Fibroblast of villous mesenchyme (primary cell): ENCODE results near the gene HSF5. TPM values are rescaled to one million over a fixed set of nuclear protein-coding genes. Genes with fewer than 3 reads are reported as not detected.

ENCODE experiments used
- DNase-seq: peaks from one replicate; pipeline ENCODE4 v3.0.0-alpha.2; 2010; ENCODE audit warnings: low read depth
- H3K4me3 ChIP-seq: 2 replicates; pipeline ENCODE4 v1.5.1; 2011; ENCODE audit warnings: low read depth, mild to moderate bottlenecking, low read length
- total RNA-seq: library from RNA; depleted of rRNA; stranded (reverse); fragments of >200 nt; gene quantifications from 2 replicates; pipeline ENCODE4 v1.2.3, GENCODE V29; 2012
- TF ChIP-seq, protein P1 (sequence below): IDR thresholded peaks from 2 replicates; pipeline ENCODE4 v1.5.1; 2012; ENCODE audit warnings: low read depth, mild to moderate bottlenecking, low read length; ENCODE audit not compliant: insufficient read depth

Gene HSF5
- total RNA-seq, 1 donor = under 0.01 TPM

DNA sequence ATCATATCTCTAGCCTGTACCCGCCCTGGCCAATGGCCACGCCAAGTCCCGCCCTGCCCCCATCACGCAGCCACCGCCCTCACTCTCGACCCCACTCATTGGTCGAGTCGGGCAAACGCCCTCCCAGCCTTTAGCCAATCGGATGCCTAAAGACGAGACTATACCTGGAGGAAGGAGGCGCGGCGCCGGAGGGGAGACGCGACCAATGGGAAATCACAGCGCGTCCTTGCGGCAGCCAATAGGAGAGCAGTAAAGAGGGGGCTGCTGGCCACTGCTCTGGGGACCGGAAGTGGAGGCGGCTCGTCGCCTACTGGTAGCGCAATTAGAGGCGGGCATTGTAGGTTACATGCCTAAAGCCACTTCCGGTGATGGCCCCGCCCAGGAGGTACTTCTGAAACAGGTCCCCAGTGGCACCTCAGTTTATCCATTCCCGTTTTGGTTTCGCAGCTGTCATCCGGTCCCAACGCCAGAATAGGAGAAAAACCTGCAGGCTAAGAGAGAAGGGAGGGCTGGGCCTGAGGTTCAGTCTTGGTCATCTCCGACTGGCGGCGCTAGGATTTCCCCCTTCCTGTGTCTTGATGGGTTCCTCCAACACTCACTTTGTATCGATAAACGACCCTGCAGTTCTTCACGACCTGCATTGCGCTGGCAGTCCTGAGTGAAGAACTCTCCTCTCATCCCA is 29.9 kb upstream of the HSF5 start:
- TF ChIP-seq, protein P1, sequence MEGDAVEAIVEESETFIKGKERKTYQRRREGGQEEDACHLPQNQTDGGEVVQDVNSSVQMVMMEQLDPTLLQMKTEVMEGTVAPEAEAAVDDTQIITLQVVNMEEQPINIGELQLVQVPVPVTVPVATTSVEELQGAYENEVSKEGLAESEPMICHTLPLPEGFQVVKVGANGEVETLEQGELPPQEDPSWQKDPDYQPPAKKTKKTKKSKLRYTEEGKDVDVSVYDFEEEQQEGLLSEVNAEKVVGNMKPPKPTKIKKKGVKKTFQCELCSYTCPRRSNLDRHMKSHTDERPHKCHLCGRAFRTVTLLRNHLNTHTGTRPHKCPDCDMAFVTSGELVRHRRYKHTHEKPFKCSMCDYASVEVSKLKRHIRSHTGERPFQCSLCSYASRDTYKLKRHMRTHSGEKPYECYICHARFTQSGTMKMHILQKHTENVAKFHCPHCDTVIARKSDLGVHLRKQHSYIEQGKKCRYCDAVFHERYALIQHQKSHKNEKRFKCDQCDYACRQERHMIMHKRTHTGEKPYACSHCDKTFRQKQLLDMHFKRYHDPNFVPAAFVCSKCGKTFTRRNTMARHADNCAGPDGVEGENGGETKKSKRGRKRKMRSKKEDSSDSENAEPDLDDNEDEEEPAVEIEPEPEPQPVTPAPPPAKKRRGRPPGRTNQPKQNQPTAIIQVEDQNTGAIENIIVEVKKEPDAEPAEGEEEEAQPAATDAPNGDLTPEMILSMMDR = no peak
- peak overlapping the region; percentile 95 for H3K4me3 ChIP-seq
- DNase-seq = peak; percentile 100

DNA sequence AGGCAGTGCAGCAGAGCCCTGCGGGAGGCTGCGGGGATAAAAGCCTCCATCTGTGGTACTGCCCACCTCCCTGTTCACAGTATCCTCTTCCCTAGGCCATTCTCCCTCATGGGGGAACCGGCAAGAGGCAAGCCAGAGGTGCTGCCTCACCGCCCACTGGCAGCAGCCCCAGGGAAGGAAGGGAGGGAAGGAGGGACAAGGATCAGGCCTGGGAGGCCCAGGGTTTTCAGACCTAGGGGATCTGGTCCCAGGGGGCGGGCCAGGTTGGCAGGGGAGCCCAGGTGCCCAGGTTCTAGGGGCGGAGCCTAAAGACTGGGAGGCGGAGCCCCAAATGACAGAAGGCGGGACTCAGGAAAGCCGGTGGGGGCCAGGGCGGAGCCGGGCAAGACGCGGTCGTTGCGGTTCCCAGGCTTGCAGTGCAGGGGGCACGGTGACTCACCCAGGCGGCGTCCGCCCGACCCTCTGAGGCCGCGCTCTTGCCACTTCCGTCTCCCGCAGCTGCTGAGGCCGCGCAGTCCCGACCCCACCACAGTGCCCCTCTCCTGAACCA is 29.2 kb upstream of the HSF5 start:
- TF ChIP-seq, protein P1 = no peak
- H3K4me3 ChIP-seq = peak overlapping the region; percentile 72
- no peak for DNase-seq

DNA sequence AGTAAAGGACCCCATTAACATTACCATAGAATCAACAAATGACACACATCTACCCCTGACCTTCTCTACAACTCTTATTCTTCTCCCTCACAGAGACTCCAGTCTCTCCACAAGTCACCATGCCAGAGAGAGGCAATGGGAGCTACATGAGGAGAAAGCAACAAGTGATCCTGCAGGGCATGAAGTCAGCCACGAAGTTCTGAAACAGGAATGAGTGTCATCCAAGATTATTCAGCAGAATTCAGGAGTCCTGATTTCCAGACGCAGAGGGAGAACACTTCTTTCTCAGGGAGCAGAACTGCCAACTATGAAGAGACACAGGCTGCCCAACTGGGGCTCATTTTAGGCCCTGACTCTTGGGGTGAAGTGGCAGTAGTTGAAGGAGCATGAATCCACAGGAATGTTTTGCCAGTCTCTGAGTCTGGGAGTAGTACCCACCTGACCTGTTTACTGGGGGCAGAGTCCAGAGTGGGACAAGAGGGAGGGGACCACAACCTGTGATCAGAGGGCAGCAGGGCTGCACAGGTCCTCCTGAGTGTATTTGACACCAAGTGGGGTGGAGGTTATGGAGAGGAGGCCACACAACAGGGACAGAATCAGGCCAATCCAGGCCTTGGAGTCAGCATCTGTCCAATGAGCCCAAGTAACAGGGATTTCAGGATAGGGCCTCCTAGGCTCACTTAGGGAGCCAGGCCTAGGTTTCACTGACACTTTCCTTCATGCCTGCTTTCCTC is 28.6 kb upstream of the HSF5 start:
- TF ChIP-seq, protein P1 = no peak
- peak overlapping the region; percentile 72 for H3K4me3 ChIP-seq
- DNase-seq = no peak

DNA sequence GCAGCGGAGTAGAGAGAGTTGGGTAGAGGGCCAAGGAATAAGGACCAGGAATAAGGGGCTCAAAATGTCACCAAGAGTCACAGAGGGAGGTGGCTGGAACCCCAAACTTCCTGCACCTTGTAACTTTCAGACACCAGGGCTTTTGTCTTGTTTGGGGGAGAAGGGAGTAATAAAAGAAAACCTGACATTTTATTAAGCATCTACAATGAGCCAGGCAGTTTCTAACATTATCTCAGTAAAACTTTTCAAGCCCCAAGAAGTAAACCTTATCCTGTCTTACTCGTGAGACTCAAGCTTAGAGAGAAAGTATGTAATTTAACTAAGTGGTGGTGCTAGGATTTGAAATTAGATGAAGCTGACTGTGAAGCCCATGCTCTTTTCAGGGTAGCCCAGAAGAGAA is 27.1 kb upstream of the HSF5 start:
- DNase-seq = no peak
- H3K4me3 ChIP-seq = no peak overlapping the region
- TF ChIP-seq, protein P1 = no peak

DNA sequence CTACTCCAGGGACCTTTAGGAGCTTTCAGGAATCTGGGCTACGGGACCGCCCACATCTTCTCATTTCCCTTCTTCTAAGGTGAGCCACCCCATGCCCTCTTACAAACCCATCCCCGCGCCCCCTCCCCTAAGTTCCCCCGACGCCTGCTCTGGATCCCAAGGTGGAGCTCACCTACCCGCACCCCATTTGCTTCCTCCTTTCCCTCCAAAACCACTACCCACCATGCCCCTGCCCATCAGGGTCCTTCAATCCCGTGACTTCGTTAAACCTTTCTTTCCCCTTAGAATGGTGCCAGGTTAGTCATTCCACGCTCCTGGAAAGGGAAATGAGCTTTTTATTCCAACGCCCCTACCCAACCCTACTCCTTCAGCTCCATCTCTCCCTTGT is 26.6 kb upstream of the HSF5 start:
- TF ChIP-seq, protein P1 = no peak
- peak overlapping the region; percentile 79 for H3K4me3 ChIP-seq
- DNase-seq = no peak

DNA sequence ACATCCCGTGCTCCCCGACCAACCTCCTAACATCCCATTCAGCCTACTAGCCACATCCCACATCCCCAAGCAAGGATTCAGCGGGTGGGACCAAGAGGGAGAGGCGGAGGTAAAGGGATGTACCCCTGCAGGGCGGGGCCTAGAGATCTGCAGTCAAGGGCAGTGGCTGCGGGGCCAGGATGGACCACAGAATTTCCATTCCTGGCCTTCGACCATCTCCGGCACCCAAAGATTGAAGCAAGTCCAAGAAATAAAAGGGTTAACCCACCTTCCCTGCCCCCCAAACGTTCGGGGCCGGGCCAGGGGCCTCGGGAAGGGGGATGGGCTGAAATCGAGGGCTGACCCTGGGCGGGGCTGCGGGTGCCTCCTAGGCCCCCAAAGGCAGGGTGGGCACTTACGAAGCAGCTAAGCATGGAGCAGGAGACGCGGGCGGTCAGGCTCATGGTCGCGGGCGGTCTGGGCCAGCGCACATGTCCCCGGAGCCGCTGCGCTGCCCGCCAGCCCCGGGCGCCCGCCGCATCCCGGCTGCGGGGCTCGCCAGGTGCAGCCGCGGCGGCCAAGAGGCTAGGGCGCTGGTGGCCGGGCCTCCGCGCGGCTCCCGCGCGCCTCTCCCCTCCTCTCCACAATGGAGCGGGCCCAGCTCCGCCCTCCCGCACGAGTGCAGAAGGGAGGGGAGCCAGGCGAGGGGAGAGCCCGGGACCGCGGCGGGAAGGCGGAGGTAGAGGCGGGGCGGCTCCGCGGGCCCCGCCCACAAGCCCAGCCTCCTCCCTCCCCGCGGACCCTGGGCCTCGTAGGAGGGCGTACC is 26.0 kb upstream of the HSF5 start, which contains the start of gene MTMR4:
MTMR4 (minus strand) TSS at position 674 of the 805 bp plus-strand sequence; CDS start at position 443, 231 bp downstream.
- TF ChIP-seq, protein P1 = no peak
- H3K4me3 ChIP-seq = peak within 1 kb of the TSS; percentile 79
- DNase-seq = peak; percentile 75
